ENCODE results near the gene RIT2.

GRCh38 chr18:42765302-42765701, 350.2 kb downstream of the RIT2 start:
- no peak for TF ChIP-seq HMGXB4 (CRISPR knock-in tag; IDR thresholded peaks at IDR 0.05; ENCODE audit: borderline replicate concordance)
- TF ChIP-seq CHD4 (IDR thresholded peaks at IDR 0.05; ENCODE audit: borderline replicate concordance): no peak
- TF ChIP-seq, protein P1, sequence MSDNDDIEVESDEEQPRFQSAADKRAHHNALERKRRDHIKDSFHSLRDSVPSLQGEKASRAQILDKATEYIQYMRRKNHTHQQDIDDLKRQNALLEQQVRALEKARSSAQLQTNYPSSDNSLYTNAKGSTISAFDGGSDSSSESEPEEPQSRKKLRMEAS (IDR thresholded peaks at IDR 0.05): no peak
- no peak for TF ChIP-seq CTCF (IDR thresholded peaks at IDR 0.05)
- TF ChIP-seq CHD2 (IDR thresholded peaks at IDR 0.05; ENCODE audit: low read length, partially characterized antibody): no peak
- no peak for TF ChIP-seq HOXA7 (CRISPR knock-in tag; IDR thresholded peaks at IDR 0.05)
- no peak for TF ChIP-seq BHLHE40 (IDR thresholded peaks at IDR 0.05; ENCODE audit: low read depth, low read length)
- no peak for TF ChIP-seq POLR2A (IDR thresholded peaks at IDR 0.05; ENCODE audit: low read length)
- TF ChIP-seq REST (IDR thresholded peaks at IDR 0.05): no peak
- TF ChIP-seq, protein P2, sequence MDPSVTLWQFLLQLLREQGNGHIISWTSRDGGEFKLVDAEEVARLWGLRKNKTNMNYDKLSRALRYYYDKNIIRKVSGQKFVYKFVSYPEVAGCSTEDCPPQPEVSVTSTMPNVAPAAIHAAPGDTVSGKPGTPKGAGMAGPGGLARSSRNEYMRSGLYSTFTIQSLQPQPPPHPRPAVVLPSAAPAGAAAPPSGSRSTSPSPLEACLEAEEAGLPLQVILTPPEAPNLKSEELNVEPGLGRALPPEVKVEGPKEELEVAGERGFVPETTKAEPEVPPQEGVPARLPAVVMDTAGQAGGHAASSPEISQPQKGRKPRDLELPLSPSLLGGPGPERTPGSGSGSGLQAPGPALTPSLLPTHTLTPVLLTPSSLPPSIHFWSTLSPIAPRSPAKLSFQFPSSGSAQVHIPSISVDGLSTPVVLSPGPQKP (IDR thresholded peaks at IDR 0.05; ENCODE audit: low read depth, low read length): no peak
- no peak for TF ChIP-seq ATOH8 (CRISPR knock-in tag; IDR thresholded peaks at IDR 0.05; ENCODE audit: low read depth)
- no peak for TF ChIP-seq KDM1A (IDR thresholded peaks at IDR 0.05; ENCODE audit: low read depth)
- no peak for TF ChIP-seq MAFK (IDR thresholded peaks at IDR 0.05; ENCODE audit: partially characterized antibody)
- no peak for TF ChIP-seq NR3C1 (IDR thresholded peaks at IDR 0.05)
